ENCODE measurements around the gene HOXA4. TPM values are rescaled to one million over a fixed set of nuclear protein-coding genes. Genes with fewer than 3 reads are reported as not detected.

HOXA4 gene
- total RNA-seq, 1 donor from 2014 or later, result 0.98 TPM

- TF ChIP-seq POLR2A (IDR thresholded peaks at IDR 0.05), result peak in 1 of 2 donors; percentile 15
- peak in 1 of 2 donors; percentile 61 for TF ChIP-seq POLR2AphosphoS5 (IDR thresholded peaks at IDR 0.05; ENCODE audit: insufficient read depth in 1 of 2, low read depth in 1 of 2)
- TF ChIP-seq, protein P1, sequence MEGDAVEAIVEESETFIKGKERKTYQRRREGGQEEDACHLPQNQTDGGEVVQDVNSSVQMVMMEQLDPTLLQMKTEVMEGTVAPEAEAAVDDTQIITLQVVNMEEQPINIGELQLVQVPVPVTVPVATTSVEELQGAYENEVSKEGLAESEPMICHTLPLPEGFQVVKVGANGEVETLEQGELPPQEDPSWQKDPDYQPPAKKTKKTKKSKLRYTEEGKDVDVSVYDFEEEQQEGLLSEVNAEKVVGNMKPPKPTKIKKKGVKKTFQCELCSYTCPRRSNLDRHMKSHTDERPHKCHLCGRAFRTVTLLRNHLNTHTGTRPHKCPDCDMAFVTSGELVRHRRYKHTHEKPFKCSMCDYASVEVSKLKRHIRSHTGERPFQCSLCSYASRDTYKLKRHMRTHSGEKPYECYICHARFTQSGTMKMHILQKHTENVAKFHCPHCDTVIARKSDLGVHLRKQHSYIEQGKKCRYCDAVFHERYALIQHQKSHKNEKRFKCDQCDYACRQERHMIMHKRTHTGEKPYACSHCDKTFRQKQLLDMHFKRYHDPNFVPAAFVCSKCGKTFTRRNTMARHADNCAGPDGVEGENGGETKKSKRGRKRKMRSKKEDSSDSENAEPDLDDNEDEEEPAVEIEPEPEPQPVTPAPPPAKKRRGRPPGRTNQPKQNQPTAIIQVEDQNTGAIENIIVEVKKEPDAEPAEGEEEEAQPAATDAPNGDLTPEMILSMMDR (IDR thresholded peaks at IDR 0.05), result no peak
- Histone ChIP-seq H3K36me3 (no peaks in the 10 kb centered on the region), H3K4me3 (peak within 1 kb of the TSS; percentile 66 to 72), H3K27me3 (no peaks in the 10 kb centered on the region), H3K9me3 (no peaks in the 10 kb centered on the region), H3K27ac (peak within 1 kb of the TSS; percentile 75), H3K4me1 (peaks cover 41% of the 10 kb centered on the region)
- intact Hi-C loops (cut with DNase I), result no loop called here
- no peak for DNase-seq (ENCODE audit: extremely low spot score in 2 of 2)
These were observed 34.4 kb downstream of the HOXA4 start, which contains the start of gene HOXA1 for GRCh38 chr7:27095897-27096767. Gene HOXA1, minus strand, starts transcription at chr7:27096000. Its CDS starts 88 bp downstream, at chr7:27095912.

DNA sequence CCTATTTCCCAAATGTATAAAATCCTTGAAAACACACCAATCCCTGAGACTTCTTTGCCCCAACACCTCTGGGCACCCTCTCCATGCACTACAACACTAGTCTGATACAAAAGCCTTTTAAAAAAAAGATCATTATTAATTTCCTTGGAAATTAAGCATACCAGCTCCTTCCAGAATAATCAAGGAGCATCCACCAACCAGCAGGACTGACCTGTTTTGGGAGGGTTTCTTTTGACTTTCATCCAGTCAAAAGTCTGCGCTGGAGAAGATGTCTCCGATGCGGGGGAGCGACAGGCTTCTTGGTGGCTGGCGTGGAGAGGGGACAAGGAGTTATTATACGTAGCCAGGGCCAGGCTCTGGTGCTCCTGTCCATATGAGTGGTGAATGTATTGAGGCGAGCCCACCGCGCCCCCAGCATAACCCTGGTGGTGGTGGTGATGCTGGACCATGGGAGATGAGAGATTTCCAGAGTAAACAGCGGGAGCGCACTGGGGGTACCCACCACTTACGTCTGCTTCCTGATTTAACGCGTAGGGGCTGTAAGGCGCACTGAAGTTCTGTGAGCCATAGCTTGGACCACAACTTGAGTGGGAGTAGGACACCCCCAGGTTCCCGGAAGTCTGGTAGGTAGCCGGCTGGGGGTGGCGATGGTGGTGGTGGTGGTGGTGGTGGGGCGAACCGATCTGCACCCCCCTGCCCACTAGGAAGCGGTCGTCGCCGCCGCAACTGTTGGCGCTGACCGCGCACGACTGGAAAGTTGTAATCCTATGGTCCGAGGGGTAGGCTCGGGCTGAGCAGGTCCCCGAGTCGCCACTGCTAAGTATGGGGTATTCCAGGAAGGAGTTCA is 35.3 kb downstream of the HOXA4 start:
- Histone ChIP-seq H3K27me3 (no peaks in the 10 kb centered on the region), H3K4me3 (peak overlapping the region; percentile 66 to 72), H3K27ac (no peak overlapping the region), H3K4me1 (peaks cover 41% of the 10 kb centered on the region), H3K9me3 (no peaks in the 10 kb centered on the region), H3K36me3 (no peaks in the 10 kb centered on the region)
- TF ChIP-seq, protein P1 (IDR thresholded peaks at IDR 0.05), result no peak
- no peak for TF ChIP-seq POLR2AphosphoS5 (IDR thresholded peaks at IDR 0.05; ENCODE audit: insufficient read depth in 1 of 2, low read depth in 1 of 2)
- TF ChIP-seq POLR2A (IDR thresholded peaks at IDR 0.05), result no peak
- no peak for DNase-seq (ENCODE audit: extremely low spot score in 2 of 2)
- intact Hi-C loops (cut with DNase I), result no loop called here

DNA sequence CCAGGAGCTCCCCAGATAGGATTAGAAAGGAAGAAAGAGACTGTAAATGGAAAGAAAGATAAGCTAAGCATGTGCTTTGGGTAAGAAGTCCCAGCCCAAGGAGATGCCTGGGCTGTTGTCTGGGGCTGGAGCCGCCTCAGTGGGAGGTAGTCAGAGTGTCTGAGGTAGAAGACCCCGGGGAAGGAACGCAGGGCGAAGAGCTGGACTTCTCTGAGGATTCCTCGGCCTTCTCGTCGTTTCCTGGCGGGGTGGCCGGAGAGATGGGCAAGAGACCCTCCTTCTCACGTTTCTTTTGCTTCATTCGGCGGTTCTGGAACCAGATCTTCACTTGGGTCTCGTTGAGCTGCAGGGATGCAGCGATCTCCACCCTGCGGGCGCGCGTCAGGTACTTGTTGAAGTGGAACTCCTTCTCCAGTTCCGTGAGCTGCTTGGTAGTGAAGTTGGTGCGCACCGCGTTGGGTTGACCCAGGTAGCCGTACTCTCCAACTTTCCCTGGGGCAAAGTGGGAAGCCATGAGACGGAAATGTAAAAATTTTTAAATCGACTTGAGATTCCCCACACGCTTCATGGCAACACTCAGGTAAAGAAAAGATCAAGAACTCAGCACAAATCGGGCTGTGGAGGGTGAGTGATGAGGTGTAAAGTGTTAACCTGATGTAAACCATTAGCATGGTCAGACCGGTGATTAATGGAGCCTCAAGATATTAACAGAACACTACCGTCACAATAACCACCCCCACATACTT is 36.1 kb downstream of the HOXA4 start:
- no peak for TF ChIP-seq POLR2AphosphoS5 (IDR thresholded peaks at IDR 0.05; ENCODE audit: insufficient read depth in 1 of 2, low read depth in 1 of 2)
- TF ChIP-seq, protein P1 (IDR thresholded peaks at IDR 0.05), result no peak
- no peak for TF ChIP-seq POLR2A (IDR thresholded peaks at IDR 0.05)
- H3K4me3 ChIP-seq, result no peak overlapping the region
- no peaks in the 10 kb centered on the region for H3K9me3 ChIP-seq
- H3K36me3 ChIP-seq, result no peaks in the 10 kb centered on the region
- DNase-seq (ENCODE audit: extremely low spot score in 2 of 2), result no peak
- no peak overlapping the region for H3K27ac ChIP-seq
- H3K4me1 ChIP-seq, result peaks cover 39% of the 10 kb centered on the region
- intact Hi-C loops (cut with DNase I), result no loop called here
- no peaks in the 10 kb centered on the region for H3K27me3 ChIP-seq

DNA sequence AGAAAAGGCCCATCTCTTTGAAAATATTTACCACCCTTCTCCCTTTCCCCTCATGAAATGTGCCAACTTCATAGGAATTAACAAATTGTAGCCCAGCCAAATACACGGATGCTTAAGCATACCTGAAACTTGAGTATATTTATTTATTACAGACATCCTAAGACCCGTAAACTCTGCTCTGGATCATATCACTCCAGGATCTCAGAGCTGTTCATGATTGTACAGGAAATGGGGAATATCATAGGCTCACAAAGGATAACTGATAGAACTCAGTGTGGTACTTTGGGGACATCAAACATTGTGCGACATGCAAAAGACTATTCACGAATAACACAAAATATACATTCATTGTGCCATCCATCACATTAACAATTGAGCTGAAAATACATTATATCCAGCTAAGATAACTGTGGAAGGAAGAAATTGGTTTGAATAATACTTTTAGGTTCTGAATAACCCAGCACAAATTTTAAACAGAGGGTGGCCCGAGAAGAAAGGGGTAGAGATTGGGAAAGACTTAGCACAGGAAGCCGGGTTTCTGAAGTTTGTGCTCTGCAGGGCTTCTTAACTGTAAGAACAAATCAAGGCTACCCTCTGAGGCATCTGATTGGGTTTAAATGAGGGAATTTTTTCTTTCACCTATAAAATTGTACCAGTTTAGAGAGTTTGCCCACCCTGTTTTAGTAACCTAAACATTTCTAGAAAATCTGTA is 37.2 kb downstream of the HOXA4 start:
- Histone ChIP-seq H3K27ac (no peak overlapping the region), H3K9me3 (no peaks in the 10 kb centered on the region), H3K36me3 (no peaks in the 10 kb centered on the region), H3K27me3 (peaks cover 2% of the 10 kb centered on the region), H3K4me1 (peaks cover 29% of the 10 kb centered on the region), H3K4me3 (no peak overlapping the region)
- no peak for TF ChIP-seq POLR2A (IDR thresholded peaks at IDR 0.05)
- TF ChIP-seq, protein P1 (IDR thresholded peaks at IDR 0.05), result no peak
- DNase-seq (ENCODE audit: extremely low spot score in 2 of 2), result no peak
- intact Hi-C loops (cut with DNase I), result no loop called here
